GM12864 (cell line): Measurements from ENCODE around the gene UBL4B.

Source experiments
- DNase-seq: peaks from one replicate; pipeline ENCODE4 v3.0.0-alpha.2; 2011; ENCODE audit warnings: low read depth
- H3K4me3 ChIP-seq: 2 replicates; pipeline ENCODE4 v1.5.1; 2011; ENCODE audit warnings: mild to moderate bottlenecking, low read depth, low read length, control low read depth
- TF ChIP-seq, protein P1 (sequence below): IDR thresholded peaks from 2 replicates; pipeline ENCODE4 v1.5.1; 2011; ENCODE audit warnings: low read depth, mild to moderate bottlenecking, moderate library complexity, low read length, control low read depth, inconsistent platforms; ENCODE audit errors: missing control alignments

UBL4B gene

DNA sequence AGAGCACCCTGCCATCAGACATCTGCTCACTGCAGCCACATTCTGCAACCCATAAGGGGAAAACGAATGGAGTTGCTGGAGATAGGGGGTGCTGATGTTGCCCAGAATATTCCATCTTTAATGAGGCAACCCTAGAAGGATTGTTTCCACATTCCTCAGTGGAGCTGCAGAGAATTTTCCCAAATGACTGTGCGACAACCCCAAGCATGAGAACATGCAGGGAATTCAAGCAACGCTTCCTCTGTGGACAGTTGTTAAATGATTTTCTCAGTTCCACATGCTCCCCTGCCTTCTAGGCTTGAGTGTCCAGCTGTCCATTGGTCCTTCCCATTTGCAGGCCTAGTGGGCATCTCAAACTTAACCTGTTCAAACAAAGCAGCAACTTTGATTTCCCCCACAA, 20.5 kb upstream of the UBL4B start:
- TF ChIP-seq, protein P1, sequence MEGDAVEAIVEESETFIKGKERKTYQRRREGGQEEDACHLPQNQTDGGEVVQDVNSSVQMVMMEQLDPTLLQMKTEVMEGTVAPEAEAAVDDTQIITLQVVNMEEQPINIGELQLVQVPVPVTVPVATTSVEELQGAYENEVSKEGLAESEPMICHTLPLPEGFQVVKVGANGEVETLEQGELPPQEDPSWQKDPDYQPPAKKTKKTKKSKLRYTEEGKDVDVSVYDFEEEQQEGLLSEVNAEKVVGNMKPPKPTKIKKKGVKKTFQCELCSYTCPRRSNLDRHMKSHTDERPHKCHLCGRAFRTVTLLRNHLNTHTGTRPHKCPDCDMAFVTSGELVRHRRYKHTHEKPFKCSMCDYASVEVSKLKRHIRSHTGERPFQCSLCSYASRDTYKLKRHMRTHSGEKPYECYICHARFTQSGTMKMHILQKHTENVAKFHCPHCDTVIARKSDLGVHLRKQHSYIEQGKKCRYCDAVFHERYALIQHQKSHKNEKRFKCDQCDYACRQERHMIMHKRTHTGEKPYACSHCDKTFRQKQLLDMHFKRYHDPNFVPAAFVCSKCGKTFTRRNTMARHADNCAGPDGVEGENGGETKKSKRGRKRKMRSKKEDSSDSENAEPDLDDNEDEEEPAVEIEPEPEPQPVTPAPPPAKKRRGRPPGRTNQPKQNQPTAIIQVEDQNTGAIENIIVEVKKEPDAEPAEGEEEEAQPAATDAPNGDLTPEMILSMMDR: no peak
- H3K4me3 ChIP-seq: no peak overlapping the region

DNA sequence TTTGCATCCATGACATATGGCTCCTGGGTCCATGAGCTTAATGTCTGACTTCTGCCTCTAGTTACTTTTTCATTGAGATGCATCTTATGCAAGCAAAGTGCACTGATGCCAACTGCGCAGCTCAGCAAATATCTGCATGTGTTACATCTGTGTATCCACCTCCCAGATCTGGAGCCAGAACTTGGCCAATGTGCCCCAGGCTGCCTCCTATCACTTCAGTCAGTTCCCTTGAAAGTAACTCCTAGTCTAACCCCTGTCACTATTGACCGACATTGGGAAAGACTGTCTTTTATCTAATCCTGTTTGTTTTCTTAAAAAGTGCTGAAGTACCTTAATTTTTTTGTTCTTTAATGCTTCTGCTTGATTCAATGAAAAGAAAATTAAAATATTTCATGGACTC, 19.3 kb upstream of the UBL4B start:
- DNase-seq: no peak
- TF ChIP-seq, protein P1: no peak
- H3K4me3 ChIP-seq: no peak overlapping the region

More for the DNA sequence above, 20.5 kb upstream of the UBL4B start:
- DNase-seq: no peak

DNA sequence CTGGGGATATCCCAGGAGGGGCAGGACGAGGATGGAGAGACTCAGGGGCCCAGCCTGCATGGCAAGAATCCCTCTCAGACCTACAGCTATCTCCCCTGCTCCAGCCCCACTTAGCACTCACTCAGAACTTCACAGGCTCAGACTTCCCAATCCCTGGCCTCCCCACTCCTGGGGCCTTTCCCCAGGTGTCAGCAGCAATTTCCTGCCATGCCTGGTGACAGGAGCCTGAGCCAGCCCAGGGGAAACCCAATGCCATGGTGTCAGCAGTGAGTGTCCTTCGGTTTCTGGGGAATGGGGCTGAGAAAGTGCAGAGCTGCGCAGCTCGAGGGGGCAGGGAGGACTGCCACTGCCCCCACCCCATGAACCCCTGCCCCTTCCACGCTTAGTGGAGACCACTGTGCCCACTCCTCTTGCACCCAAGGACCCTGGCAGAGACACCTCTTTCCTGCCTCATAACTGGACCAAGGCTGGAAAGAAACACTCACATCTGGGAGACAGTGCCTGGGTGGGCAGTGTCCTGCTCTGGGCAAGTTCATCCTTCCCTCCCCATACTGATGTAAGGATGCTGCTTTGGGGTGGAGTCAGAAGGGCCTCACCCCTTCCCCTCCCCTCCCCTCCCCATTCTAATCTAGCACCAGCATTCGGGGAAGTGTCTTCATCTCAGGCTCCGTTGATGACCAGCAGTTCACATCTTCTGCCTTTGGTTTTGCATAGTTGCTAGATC, 17.1 kb upstream of the UBL4B start:
- H3K4me3 ChIP-seq: no peak overlapping the region
- DNase-seq: no peak
- TF ChIP-seq, protein P1: no peak

DNA sequence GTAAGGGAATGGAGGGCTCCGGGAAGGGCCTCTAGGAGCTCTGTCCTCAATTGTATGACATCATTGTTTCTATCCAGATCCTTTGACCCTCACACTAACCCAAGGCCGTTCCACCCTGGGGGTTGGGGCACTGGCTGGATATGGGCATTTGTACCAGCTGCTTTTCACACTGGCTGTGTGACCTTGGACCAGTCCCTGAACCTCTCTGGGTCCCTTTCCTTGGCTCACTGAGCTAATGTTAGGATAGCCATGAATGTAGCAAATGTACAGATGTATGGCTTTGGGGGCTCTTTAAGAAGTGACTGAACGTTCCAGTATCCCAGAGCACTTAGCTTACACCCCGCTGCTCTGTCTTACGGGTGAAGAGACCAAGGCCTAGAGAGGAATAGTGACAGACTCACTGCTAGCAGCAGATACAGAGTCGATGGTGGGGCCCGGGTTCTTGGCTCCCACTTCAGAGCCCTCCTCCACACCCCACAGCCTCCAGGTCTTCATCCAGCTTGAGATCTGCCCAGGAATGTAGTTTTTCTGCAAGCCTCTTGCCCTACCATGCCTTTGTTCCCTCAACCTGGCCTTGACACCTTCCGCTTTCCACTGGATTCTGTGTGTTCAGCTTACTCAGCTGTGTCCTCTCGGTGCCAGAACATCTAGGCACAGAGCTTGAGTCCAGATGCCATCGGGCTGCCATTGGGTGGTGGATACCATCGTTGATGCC, 14.6 kb upstream of the UBL4B start:
- no peak for DNase-seq
- TF ChIP-seq, protein P1: no peak
- no peak overlapping the region for H3K4me3 ChIP-seq

DNA sequence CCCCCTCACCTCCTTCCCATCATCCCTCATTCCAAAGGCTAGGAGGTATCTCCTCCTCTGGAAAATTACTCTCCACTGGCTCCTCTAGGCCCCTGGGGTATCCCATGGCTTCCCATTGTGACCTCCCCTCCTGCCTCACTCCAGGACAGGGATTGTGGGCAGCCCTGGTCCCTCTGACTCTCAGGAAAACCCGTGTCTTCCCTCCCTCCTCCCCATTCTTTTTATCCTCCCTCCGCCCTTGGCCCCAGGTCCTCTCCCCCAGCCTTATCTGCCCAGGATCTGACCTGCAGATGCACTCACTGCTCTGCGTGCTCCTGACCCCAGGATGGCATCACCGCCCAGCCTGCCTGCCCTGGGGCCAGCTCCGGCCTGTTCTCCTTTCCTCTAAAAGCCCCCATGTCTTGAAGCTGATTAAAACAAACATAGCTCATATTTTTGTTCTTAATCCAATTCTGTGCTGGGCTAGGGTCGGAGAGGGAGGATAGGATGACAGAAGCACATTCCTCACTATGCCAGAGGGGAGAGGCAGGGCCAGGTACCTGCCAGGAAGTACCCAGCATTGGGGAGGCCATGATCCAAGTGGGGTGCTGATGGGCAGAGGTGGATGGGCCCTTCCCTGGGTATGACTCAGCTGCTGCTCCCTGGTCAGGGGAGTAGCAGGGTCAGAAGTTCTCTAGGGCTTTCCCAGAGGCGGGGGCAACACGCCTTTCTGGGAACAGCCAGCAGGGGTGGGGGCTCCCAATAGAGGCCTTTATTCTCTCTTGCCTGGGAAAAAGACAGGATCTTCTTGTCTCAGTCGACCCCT, 13.8 kb upstream of the UBL4B start:
- DNase-seq: no peak
- TF ChIP-seq, protein P1: no peak

DNA sequence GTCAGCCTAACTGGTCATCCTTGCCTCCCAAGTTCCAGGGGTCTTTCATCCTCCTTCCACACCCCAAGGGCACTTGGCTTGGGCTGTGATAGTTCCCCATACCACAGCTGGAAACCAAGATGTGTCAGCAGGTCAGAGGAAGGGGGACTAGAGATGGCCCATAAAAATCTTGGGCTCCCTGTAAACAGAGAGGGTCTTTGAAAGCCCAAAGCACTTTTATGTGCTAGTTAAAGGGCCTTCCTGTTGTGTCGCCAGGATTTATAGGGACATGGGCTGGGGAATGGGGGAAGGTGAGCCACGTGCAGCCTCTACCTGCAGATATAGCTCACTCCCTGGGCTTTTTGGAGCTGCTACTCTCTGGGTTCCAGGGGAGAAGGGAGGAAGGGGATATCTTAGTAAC, 11.9 kb upstream of the UBL4B start:
- DNase-seq: no peak
- TF ChIP-seq, protein P1: no peak
- H3K4me3 ChIP-seq: no peak overlapping the region

More for the DNA sequence above, 13.8 kb upstream of the UBL4B start:
- H3K4me3 ChIP-seq: no peak overlapping the region
